ENCODE measurements around the gene DNER. TPM values are rescaled to one million over a fixed set of nuclear protein-coding genes. Genes with fewer than 3 reads are reported as not detected.
"Not testable (repeated sequence)": the region's sequence is repeated elsewhere in the genome, so short reads cannot be mapped to it uniquely, and the experiment has no call there.

The DNER gene, protein sequence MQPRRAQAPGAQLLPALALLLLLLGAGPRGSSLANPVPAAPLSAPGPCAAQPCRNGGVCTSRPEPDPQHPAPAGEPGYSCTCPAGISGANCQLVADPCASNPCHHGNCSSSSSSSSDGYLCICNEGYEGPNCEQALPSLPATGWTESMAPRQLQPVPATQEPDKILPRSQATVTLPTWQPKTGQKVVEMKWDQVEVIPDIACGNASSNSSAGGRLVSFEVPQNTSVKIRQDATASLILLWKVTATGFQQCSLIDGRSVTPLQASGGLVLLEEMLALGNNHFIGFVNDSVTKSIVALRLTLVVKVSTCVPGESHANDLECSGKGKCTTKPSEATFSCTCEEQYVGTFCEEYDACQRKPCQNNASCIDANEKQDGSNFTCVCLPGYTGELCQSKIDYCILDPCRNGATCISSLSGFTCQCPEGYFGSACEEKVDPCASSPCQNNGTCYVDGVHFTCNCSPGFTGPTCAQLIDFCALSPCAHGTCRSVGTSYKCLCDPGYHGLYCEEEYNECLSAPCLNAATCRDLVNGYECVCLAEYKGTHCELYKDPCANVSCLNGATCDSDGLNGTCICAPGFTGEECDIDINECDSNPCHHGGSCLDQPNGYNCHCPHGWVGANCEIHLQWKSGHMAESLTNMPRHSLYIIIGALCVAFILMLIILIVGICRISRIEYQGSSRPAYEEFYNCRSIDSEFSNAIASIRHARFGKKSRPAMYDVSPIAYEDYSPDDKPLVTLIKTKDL
- 0.28 and 0.58 TPM in 2 replicates for total RNA-seq (2021)
- percentile 19 among the genes with signal in this experiment for Bru-seq, nascent RNA
- percentile 11 among the genes with signal in this experiment for BruChase-seq, experiment 1, labeled RNA remaining after a 2-hour chase
- BruChase-seq, experiment 2, labeled RNA remaining after a 6-hour chase, result percentile 9 among the genes with signal in this experiment
- long read RNA-seq, result 0 reads

DNA sequence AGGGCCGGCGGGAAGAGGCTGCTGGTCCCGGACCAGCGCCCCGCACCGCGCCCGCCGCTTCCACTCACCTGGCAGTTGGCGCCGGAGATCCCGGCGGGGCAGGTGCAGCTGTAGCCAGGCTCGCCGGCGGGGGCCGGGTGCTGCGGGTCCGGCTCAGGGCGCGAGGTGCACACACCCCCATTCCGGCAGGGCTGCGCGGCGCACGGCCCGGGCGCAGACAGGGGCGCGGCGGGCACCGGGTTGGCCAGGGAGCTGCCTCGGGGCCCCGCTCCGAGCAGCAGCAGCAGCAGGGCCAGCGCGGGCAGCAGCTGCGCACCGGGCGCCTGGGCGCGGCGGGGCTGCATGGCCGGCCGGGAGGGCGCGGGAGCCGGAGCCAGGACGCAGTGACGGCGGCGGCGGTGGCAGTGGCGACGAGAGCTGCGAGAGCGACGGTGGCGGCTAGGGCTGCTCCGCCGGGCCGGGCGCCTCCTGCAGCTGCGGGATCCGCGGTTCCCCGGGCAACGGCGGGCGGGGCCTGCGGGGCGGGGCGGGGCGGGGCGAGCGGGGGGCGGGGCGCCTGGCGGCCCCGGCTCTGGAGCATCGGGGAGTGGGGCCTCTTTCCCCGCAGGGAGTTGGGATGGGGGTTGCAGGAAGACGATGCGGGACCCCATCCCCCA is at the start of gene DNER:
TSS of gene DNER (minus strand) at position 476 of the 656 bp plus-strand sequence. CDS start at position 344, 132 bp downstream.
- no peak for TF ChIP-seq EZH2 (IDR thresholded peaks at IDR 0.05; ENCODE audit: low read depth)
- TF ChIP-seq, protein P1, sequence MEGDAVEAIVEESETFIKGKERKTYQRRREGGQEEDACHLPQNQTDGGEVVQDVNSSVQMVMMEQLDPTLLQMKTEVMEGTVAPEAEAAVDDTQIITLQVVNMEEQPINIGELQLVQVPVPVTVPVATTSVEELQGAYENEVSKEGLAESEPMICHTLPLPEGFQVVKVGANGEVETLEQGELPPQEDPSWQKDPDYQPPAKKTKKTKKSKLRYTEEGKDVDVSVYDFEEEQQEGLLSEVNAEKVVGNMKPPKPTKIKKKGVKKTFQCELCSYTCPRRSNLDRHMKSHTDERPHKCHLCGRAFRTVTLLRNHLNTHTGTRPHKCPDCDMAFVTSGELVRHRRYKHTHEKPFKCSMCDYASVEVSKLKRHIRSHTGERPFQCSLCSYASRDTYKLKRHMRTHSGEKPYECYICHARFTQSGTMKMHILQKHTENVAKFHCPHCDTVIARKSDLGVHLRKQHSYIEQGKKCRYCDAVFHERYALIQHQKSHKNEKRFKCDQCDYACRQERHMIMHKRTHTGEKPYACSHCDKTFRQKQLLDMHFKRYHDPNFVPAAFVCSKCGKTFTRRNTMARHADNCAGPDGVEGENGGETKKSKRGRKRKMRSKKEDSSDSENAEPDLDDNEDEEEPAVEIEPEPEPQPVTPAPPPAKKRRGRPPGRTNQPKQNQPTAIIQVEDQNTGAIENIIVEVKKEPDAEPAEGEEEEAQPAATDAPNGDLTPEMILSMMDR (conservative IDR thresholded peaks at IDR 0.05), result no peak
- H3K4me2 ChIP-seq, result peak within 1 kb of the TSS; percentile 96
- no peaks in the 10 kb centered on the region for H3K79me2 ChIP-seq (ENCODE audit: low read depth)
- no peaks in the 10 kb centered on the region for H3K36me3 ChIP-seq (ENCODE audit: low read depth)
- H2AFZ ChIP-seq, result peak within 1 kb of the TSS; percentile 89
- DNase-seq, result peak in 1 of 2 experiments; percentile 29
- intact Hi-C loops (cut with micrococcal nuclease; ENCODE audit: unreplicated experiment), result loop anchor here (10.0 kb wide), 2 partner anchors 129 to 1029 kb away; no protein-coding TSS in a partner anchor
- H3K9me2 ChIP-seq (ENCODE audit: insufficient read depth), result no peaks in the 10 kb centered on the region
- BruUV-seq (replicated peaks), result no TSS peak
- H3K27ac ChIP-seq, result no peak within 1 kb of the TSS
- peaks cover 13% of the 10 kb centered on the region for H3K27me3 ChIP-seq (ENCODE audit: insufficient read depth, low read depth)
- peak within 1 kb of the TSS; percentile 66 for H3K4me3 ChIP-seq
- H4K20me1 ChIP-seq (ENCODE audit: insufficient read depth), result no peaks in the 10 kb centered on the region
- H3F3A ChIP-seq (ENCODE audit: insufficient read depth, low read depth), result no peaks in the 10 kb centered on the region; the same call in none of the 2 replicates
- 0 out of 2 replicates have a peak, but pooled peaks cover 7% of the 10 kb centered on the region for H3K4me1 ChIP-seq (replicated peaks; ENCODE audit: insufficient read depth)
- no peaks in the 10 kb centered on the region for H3K9me3 ChIP-seq (ENCODE audit: insufficient read depth, low read depth)
- POLR2A ChIA-PET (ENCODE audit: unreplicated experiment), result no interaction called here
- CTCF ChIA-PET, result interaction anchor here (0.6 kb wide), 1 partner anchor 1842 kb away, joined by 3 read pairs; no protein-coding TSS in a partner anchor

DNA sequence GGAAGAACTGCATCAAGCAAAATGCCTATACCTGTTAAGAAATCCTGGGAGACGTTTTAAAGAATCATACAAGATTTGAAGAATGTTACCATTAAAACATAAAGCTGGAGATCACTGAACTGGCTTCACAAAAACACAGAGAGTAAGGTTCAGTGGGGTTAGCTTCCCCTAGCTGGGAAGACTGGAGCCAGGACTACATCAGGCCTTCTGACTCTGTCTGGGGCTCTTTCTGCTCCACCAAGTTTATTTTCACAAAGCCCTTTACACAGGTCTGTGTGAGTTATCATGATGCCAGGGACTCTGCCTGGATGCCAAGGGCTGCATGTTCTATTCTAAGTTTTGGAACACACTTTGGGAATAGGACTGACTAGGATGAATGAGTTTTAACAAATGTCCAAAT is 47.3 kb upstream of the DNER start:
- POLR2A ChIA-PET (ENCODE audit: unreplicated experiment), result no interaction called here
- BruUV-seq (replicated peaks), result no TSS peak
- no peaks in the 10 kb centered on the region for H3K79me2 ChIP-seq (ENCODE audit: low read depth)

DNA sequence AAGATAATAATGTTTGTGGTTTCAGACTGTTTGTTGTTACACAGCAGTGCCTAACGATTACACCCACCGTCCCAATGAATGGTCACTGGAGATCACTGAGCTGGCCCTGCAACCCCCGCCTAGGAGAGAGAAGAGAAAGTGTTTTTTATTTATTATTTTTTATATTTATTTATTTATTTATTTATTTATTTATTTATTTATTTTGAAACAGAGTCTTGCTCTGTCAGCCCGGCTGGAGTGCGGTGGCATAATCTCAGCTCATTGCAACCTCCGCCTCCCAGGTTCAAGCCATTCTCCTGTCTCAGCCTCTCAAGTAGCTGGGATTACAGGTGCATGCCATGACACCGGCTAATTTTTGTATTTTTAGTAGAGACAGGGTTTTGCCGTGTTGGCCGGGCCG is 43.1 kb upstream of the DNER start:
- POLR2A ChIA-PET (ENCODE audit: unreplicated experiment); CTCF ChIA-PET; H3K4me1 ChIP-seq (replicated peaks; ENCODE audit: insufficient read depth); H3K79me2 ChIP-seq (ENCODE audit: low read depth); intact Hi-C loops (cut with micrococcal nuclease; ENCODE audit: unreplicated experiment); H3K27me3 ChIP-seq (ENCODE audit: insufficient read depth, low read depth); DNase-seq; H3K9me2 ChIP-seq (ENCODE audit: insufficient read depth); H3K4me2 ChIP-seq; H3K4me3 ChIP-seq; H3K9me3 ChIP-seq (ENCODE audit: insufficient read depth, low read depth); H3K27ac ChIP-seq; H3F3A ChIP-seq (ENCODE audit: insufficient read depth, low read depth); BruUV-seq (replicated peaks); H3K36me3 ChIP-seq (ENCODE audit: low read depth); H2AFZ ChIP-seq; H4K20me1 ChIP-seq (ENCODE audit: insufficient read depth): not testable (repeated sequence)

More for the DNA sequence above, 47.3 kb upstream of the DNER start:
- no peak for DNase-seq
- CTCF ChIA-PET, result no interaction called here
- H3F3A ChIP-seq (ENCODE audit: insufficient read depth, low read depth), result no peaks in the 10 kb centered on the region
- no peaks in the 10 kb centered on the region for H3K4me1 ChIP-seq (replicated peaks; ENCODE audit: insufficient read depth)
- H3K4me2 ChIP-seq, result no peak overlapping the region
- TF ChIP-seq, protein P1 (conservative IDR thresholded peaks at IDR 0.05), result no peak
- TF ChIP-seq EZH2 (IDR thresholded peaks at IDR 0.05; ENCODE audit: low read depth), result no peak
- no peaks in the 10 kb centered on the region for H3K27me3 ChIP-seq (ENCODE audit: insufficient read depth, low read depth)
- H3K36me3 ChIP-seq (ENCODE audit: low read depth), result no peaks in the 10 kb centered on the region
- no peaks in the 10 kb centered on the region for H3K9me3 ChIP-seq (ENCODE audit: insufficient read depth, low read depth)
- no peaks in the 10 kb centered on the region for H4K20me1 ChIP-seq (ENCODE audit: insufficient read depth)
- H2AFZ ChIP-seq, result no peak overlapping the region
- no peaks in the 10 kb centered on the region for H3K9me2 ChIP-seq (ENCODE audit: insufficient read depth)
- H3K27ac ChIP-seq, result no peak overlapping the region
- intact Hi-C loops (cut with micrococcal nuclease; ENCODE audit: unreplicated experiment), result no loop called here
- no peak overlapping the region for H3K4me3 ChIP-seq
